B cell (primary cell): ENCODE results near the gene MICALL2. TPM values are rescaled to one million over a fixed set of nuclear protein-coding genes. Genes with fewer than 3 reads are reported as not detected.

Experiments used
- ATAC-seq: fragments of 200-7000 bp; cut with Tn5 transposase; one replicate; pipeline ENCODE4 v1.10.0; 2021; ENCODE audit warnings: low read depth, mild to moderate bottlenecking, moderate number of reproducible peaks, moderate library complexity
- CTCF ChIA-PET: fragments of 350-600 bp; sonication (Branson Sonifier 250); formaldehyde crosslinking; loops from one replicate; lab custom pipeline; 2021; ENCODE audit warnings: antibody characterized with exemption, inconsistent platforms; lab: Charles Lee
- POLR2A ChIA-PET: fragments of 350-600 bp; sonication (Branson Sonifier 250); formaldehyde crosslinking; loops from one replicate; lab custom pipeline; 2021; ENCODE audit warnings: antibody characterized with exemption; lab: Charles Lee
- DNase-seq: peaks from one replicate; pipeline ENCODE4 v3.0.0; 2013
- H2AFZ ChIP-seq: 2 replicates; pipeline ENCODE4 v1.6.1; 2012; ENCODE audit warnings: mild to moderate bottlenecking, low read depth, low read length; ENCODE audit not compliant: insufficient read depth, poor library complexity, severe bottlenecking
- H3K27ac ChIP-seq, 2 donors: 1 replicate in 1 of 2; 2 replicates in 1 of 2; pipeline ENCODE4 v1.5.1; 2012 to 2013; ENCODE audit warnings: low read length in 2 of 2, mild to moderate bottlenecking in 2 of 2, moderate library complexity in 1 of 2
- H3K27me3 ChIP-seq, 4 experiments: fragments of 200-600 bp in 1 of 4; sonication (generic) in 1 of 4; replicated peaks in 1 of 4; 1 replicate in 2 of 4; 2 replicates in 2 of 4; pipeline versions ENCODE4 v1.6.1 to v1.7.0; 2013 to 2016; ENCODE audit warnings: low read length in 3 of 4, mild to moderate bottlenecking in 2 of 4, mixed read lengths in 1 of 4, moderate library complexity in 1 of 4; ENCODE audit not compliant: insufficient read depth in 4 of 4, control insufficient read depth in 3 of 4; ENCODE audit errors: control extremely low read depth in 1 of 4
- H3K36me3 ChIP-seq, 2 experiments: replicated peaks in 1 of 2; 1 replicate in 1 of 2; 2 replicates in 1 of 2; pipeline versions ENCODE4 v1.6.1 to v1.7.1; 2013; ENCODE audit warnings: low read length in 1 of 2; ENCODE audit not compliant: insufficient read depth in 2 of 2, control insufficient read depth in 1 of 2; ENCODE audit errors: control extremely low read depth in 1 of 2, extremely low read depth in 1 of 2
- H3K4me1 ChIP-seq, 2 donors: fragments of 200-600 bp in 1 of 2; sonication (generic) in 1 of 2; 1 replicate in 1 of 2; 2 replicates in 1 of 2; pipeline versions ENCODE4 v1.5.1 to v1.6.1; 2013 to 2017; ENCODE audit warnings: low read length in 2 of 2; ENCODE audit not compliant: control insufficient read depth in 2 of 2, insufficient read depth in 2 of 2
- H3K4me2 ChIP-seq: replicated peaks from 2 replicates; pipeline ENCODE3; 2012; ENCODE audit warnings: mild to moderate bottlenecking, low read depth, low read length; ENCODE audit not compliant: poor library complexity, severe bottlenecking
- H3K4me3 ChIP-seq, 5 experiments: fragments of 200-600 bp in 1 of 5; sonication (generic) in 1 of 5; 1 replicate in 3 of 5; 2 replicates in 2 of 5; pipeline versions ENCODE4 v1.5.1 to v1.7.0; 2011 to 2016; ENCODE audit warnings: low read length in 4 of 5, mild to moderate bottlenecking in 4 of 5, low read depth in 2 of 5, control low read depth in 1 of 5, moderate library complexity in 1 of 5; ENCODE audit not compliant: insufficient read depth in 1 of 5; ENCODE audit errors: control extremely low read depth in 1 of 5, extremely low read depth in 1 of 5
- H3K79me2 ChIP-seq: fragments of 200-600 bp; sonication (generic); one replicate; pipeline ENCODE4 v1.6.0; 2016; ENCODE audit warnings: low read length; ENCODE audit not compliant: control insufficient read depth, insufficient read depth
- H3K9ac ChIP-seq: fragments of 200-600 bp; sonication (generic); 2 replicates; pipeline ENCODE4 v1.6.1; 2017; ENCODE audit warnings: mild to moderate bottlenecking, low read length, moderate library complexity
- H3K9me3 ChIP-seq, 3 donors: one replicate each; pipeline versions ENCODE4 v1.6.1 to v1.7.1; 2013; ENCODE audit warnings: low read length in 2 of 3; ENCODE audit not compliant: control insufficient read depth in 2 of 3, insufficient read depth in 1 of 3; ENCODE audit errors: control extremely low read depth in 1 of 3
- H4K20me1 ChIP-seq: 2 replicates; pipeline ENCODE4 v1.6.0; 2012; ENCODE audit warnings: mild to moderate bottlenecking, low read length; ENCODE audit not compliant: insufficient read depth, control insufficient read depth, poor library complexity, severe bottlenecking
- H3K27ac Mint-ChIP-seq: one replicate; pipeline ENCODE4 v1.8.0; 2021; ENCODE audit warnings: mixed read lengths
- H3K27me3 Mint-ChIP-seq: one replicate; pipeline ENCODE4 v1.8.0; 2021; ENCODE audit warnings: mixed read lengths
- H3K4me1 Mint-ChIP-seq: one replicate; pipeline ENCODE4 v1.8.0; 2021; ENCODE audit warnings: mixed read lengths
- H3K4me3 Mint-ChIP-seq: one replicate; pipeline ENCODE4 v1.8.0; 2021; ENCODE audit warnings: mixed read lengths
- H3K9me3 Mint-ChIP-seq: one replicate; pipeline ENCODE4 v1.8.0; 2022; ENCODE audit warnings: mixed read lengths; ENCODE audit not compliant: insufficient read depth
- CTCF ChIP-seq: fragments of 200-600 bp; IDR thresholded peaks from one replicate; pipeline ENCODE4 v1.8.0; 2022; ENCODE audit warnings: antibody characterized with exemption, mild to moderate bottlenecking
- EZH2 ChIP-seq: IDR thresholded peaks from 2 replicates; pipeline ENCODE4 v1.6.1; 2012; ENCODE audit warnings: borderline replicate concordance, low read depth, mild to moderate bottlenecking, moderate library complexity, low read length; ENCODE audit not compliant: insufficient read depth, poor library complexity, severe bottlenecking
- WGBS: methylation state at CpG from one replicate; pipeline ENCODE4 v1.1.5; 2013; ENCODE audit warnings: missing lambda C conversion rate; ENCODE audit not compliant: insufficient coverage; 5-methylcytosine and 5-hydroxymethylcytosine counted together
- intact Hi-C: fragments of 100-400 bp; cut with micrococcal nuclease; formaldehyde crosslinking; loops from one replicate; pipeline ENCODE4 v1.10.0; 2022
- polyA plus RNA-seq: library from polyadenylated mRNA; depleted of rRNA; stranded (reverse); fragments of >200 nt; gene quantifications from 2 replicates; pipeline ENCODE4 v1.2.3, GENCODE V29; 2012
- total RNA-seq, 2 donors: library from RNA; stranded (reverse); fragments of 120-200 nt in 1 of 2; gene quantifications; 1 replicate in 1 of 2; 2 replicates in 1 of 2; pipeline versions ENCODE4 v1.2.3 to v1.2.4, GENCODE V29; 2013 to 2022

Gene MICALL2
- total and polyA plus RNA-seq, 2 donors (not counting 1 experiment from before 2014, with no cell fraction given): 0.85 to 0.94 TPM

GRCh38 chr7:1431634-1432380, 27.5 kb downstream of the MICALL2 start:
- Mint-ChIP-seq H3K9me3 (no peaks in the 10 kb centered on the region), H3K27ac (no peak overlapping the region), H3K27me3 (peaks cover 12% of the 10 kb centered on the region), H3K4me1 (peaks cover 4% of the 10 kb centered on the region), H3K4me3 (no peak overlapping the region)
- DNase-seq (peak; percentile 37), ATAC-seq (no peak)
- no peaks in the 10 kb centered on the region for H3K79me2 ChIP-seq
- H3K4me2 ChIP-seq: no peak overlapping the region
- WGBS: 57% methylated on average over 18 of the region's 22 CpGs
- H3K9me3 ChIP-seq: peaks cover 0 to 7% (median 0%) of the 10 kb centered on the region in 3 donors
- intact Hi-C loops: loop anchor here (1.0 to 5.0 kb wide), 2 partner anchors 42 to 240 kb away; no protein-coding TSS in a partner anchor
- H3K27ac ChIP-seq: no peak overlapping the region
- no peaks in the 10 kb centered on the region for H3K36me3 ChIP-seq
- ChIA-PET CTCF (interaction anchor here (0.8 to 0.9 kb wide), 2 partner anchors 36 to 362 kb away, joined by 3 read pairs; no protein-coding TSS in a partner anchor), POLR2A (no interaction called here)
- TF ChIP-seq EZH2 (no peak), CTCF (no peak)
- no peaks in the 10 kb centered on the region for H4K20me1 ChIP-seq
- peaks cover 0 to 8% of the 10 kb centered on the region in 2 donors for H3K4me1 ChIP-seq
- peaks cover 0 to 19% (median 3%) of the 10 kb centered on the region in 4 experiments for H3K27me3 ChIP-seq
- H3K4me3 ChIP-seq: no peak overlapping the region
- H2AFZ ChIP-seq: no peak overlapping the region
- no peak overlapping the region for H3K9ac ChIP-seq

- Histone ChIP-seq H3K36me3 (no peaks in the 10 kb centered on the region), H3K27ac (no peak overlapping the region), H3K27me3 (peaks cover 0 to 19% (median 3%) of the 10 kb centered on the region in 4 experiments), H3K9me3 (peaks cover 0 to 7% (median 0%) of the 10 kb centered on the region in 3 donors), H2AFZ (no peak overlapping the region), H3K4me3 (no peak overlapping the region), H3K4me1 (peaks cover 0 to 8% of the 10 kb centered on the region in 2 donors), H3K4me2 (no peak overlapping the region), H3K79me2 (no peaks in the 10 kb centered on the region), H3K9ac (no peak overlapping the region), H4K20me1 (no peaks in the 10 kb centered on the region)
- WGBS: 81% methylated on average over 8 of the region's 10 CpGs
- intact Hi-C loops: loop anchor here (5.0 kb wide), 1 partner anchor 239 kb away; no protein-coding TSS in a partner anchor
- Mint-ChIP-seq H3K4me1 (peaks cover 4% of the 10 kb centered on the region), H3K9me3 (no peaks in the 10 kb centered on the region), H3K27me3 (peaks cover 12% of the 10 kb centered on the region), H3K27ac (no peak overlapping the region), H3K4me3 (no peak overlapping the region)
- no peak for ATAC-seq
- DNase-seq: no peak
- CTCF ChIA-PET: interaction anchor here (0.7 kb wide), 1 partner anchor 28 kb away, joined by 5 read pairs; the partner anchor contains the start of gene MICALL2
- TF ChIP-seq EZH2: no peak
- no peak for TF ChIP-seq CTCF
- POLR2A ChIA-PET: no interaction called here
Measured at GRCh38 chr7:1431226-1431625, 28.0 kb downstream of the MICALL2 start.
